GM23338 (cell line): Measurements from ENCODE around the gene ARID1B. TPM values are rescaled to one million over a fixed set of nuclear protein-coding genes. Genes with fewer than 3 reads are reported as not detected.
A peak's percentile ranks its signal among the peaks of the same experiment; 100 is the strongest.

ENCODE experiments used
- ATAC-seq: fragments of 200-7000 bp; cut with Tn5 transposase; 3 replicates; pipeline ENCODE4 v1.9.1; 2020
- DNase-seq: peaks from one replicate; pipeline ENCODE4 v3.0.0-alpha.2; 2015; ENCODE audit warnings: low spot score
- H2AFZ ChIP-seq: fragments of 200-600 bp; sonication (generic); 2 replicates; pipeline ENCODE4 v1.8.0; 2016; ENCODE audit warnings: antibody characterized with exemption, mild to moderate bottlenecking, moderate library complexity
- H3F3A ChIP-seq: fragments of 200-600 bp; sonication (generic); replicated peaks from 2 replicates; pipeline ENCODE4 v1.8.0; 2017; ENCODE audit warnings: antibody characterized with exemption, mixed run types, low read depth
- H3K27ac ChIP-seq: fragments of 200-600 bp; sonication (generic); 2 replicates; pipeline ENCODE4 v1.6.1; 2016; ENCODE audit warnings: low read depth
- H3K27me3 ChIP-seq: fragments of 200-600 bp; sonication (generic); 2 replicates; pipeline ENCODE4 v1.8.0; 2016; ENCODE audit warnings: mild to moderate bottlenecking, mixed run types, moderate library complexity; ENCODE audit not compliant: insufficient read depth
- H3K36me3 ChIP-seq: fragments of 200-600 bp; sonication (generic); 2 replicates; pipeline ENCODE4 v1.8.0; 2016; ENCODE audit warnings: mild to moderate bottlenecking; ENCODE audit not compliant: insufficient read depth
- H3K4me1 ChIP-seq: fragments of 200-600 bp; sonication (generic); 2 replicates; pipeline ENCODE4 v1.8.0; 2016; ENCODE audit warnings: mild to moderate bottlenecking, moderate library complexity; ENCODE audit not compliant: insufficient read depth
- H3K4me2 ChIP-seq: fragments of 200-600 bp; sonication (generic); 2 replicates; pipeline ENCODE4 v1.7.1; 2017; ENCODE audit warnings: mixed run types
- H3K4me3 ChIP-seq: fragments of 200-600 bp; sonication (generic); 2 replicates; pipeline ENCODE4 v1.6.1; 2016; ENCODE audit warnings: mixed run types
- H3K79me2 ChIP-seq: fragments of 200-600 bp; sonication (generic); replicated peaks from 2 replicates; pipeline ENCODE4 v1.8.0; 2017; ENCODE audit warnings: mild to moderate bottlenecking; ENCODE audit not compliant: insufficient read depth
- H3K9me2 ChIP-seq: fragments of 200-600 bp; sonication (generic); 2 replicates; pipeline ENCODE4 v1.8.0; 2017; ENCODE audit not compliant: insufficient read depth
- H4K20me1 ChIP-seq: fragments of 200-600 bp; sonication (generic); replicated peaks from 2 replicates; pipeline ENCODE4 v1.8.0; 2017; ENCODE audit warnings: mild to moderate bottlenecking; ENCODE audit not compliant: insufficient read depth
- H3K27ac Mint-ChIP-seq: 2 replicates; pipeline ENCODE4 v1.8.0; 2020; ENCODE audit warnings: inconsistent platforms, mild to moderate bottlenecking, moderate library complexity, mixed read lengths
- H3K27me3 Mint-ChIP-seq: 3 replicates; pipeline ENCODE4 v1.8.0; 2022; ENCODE audit warnings: low read depth, mild to moderate bottlenecking, moderate library complexity, mixed read lengths, inconsistent platforms; ENCODE audit not compliant: insufficient read depth, poor library complexity
- H3K36me3 Mint-ChIP-seq: 3 replicates; pipeline ENCODE4 v1.8.0; 2021; ENCODE audit warnings: low read depth, mild to moderate bottlenecking, inconsistent platforms, moderate library complexity, mixed read lengths
- H3K4me1 Mint-ChIP-seq: 3 replicates; pipeline ENCODE4 v1.8.0; 2020; ENCODE audit warnings: mild to moderate bottlenecking, inconsistent platforms, mixed read lengths
- H3K4me3 Mint-ChIP-seq: 3 replicates; pipeline ENCODE4 v1.8.0; 2021; ENCODE audit warnings: moderate library complexity, mild to moderate bottlenecking, inconsistent platforms, mixed read lengths
- H3K9me3 Mint-ChIP-seq: 3 replicates; pipeline ENCODE4 v1.8.0; 2020; ENCODE audit warnings: moderate library complexity, mild to moderate bottlenecking, inconsistent platforms, mixed read lengths
- CREB1 ChIP-seq: fragments of 250-450 bp; sonication (Bioruptor Pico); IDR thresholded peaks from 2 replicates; pipeline ENCODE4 v1.5.0; 2020; ENCODE audit warnings: low read depth, mild to moderate bottlenecking, moderate library complexity
- EZH2 ChIP-seq: fragments of 200-600 bp; sonication (generic); IDR thresholded peaks from one replicate; pipeline ENCODE4 v1.8.0; 2017; ENCODE audit warnings: antibody characterized with exemption, mild to moderate bottlenecking, low read depth; ENCODE audit not compliant: unreplicated experiment
- EZH2phosphoT487 ChIP-seq: fragments of 200-600 bp; sonication (generic); IDR thresholded peaks from one replicate; pipeline ENCODE4 v1.8.1; 2018; ENCODE audit warnings: antibody characterized with exemption; ENCODE audit not compliant: unreplicated experiment
- NANOG ChIP-seq: IDR thresholded peaks from 2 replicates; pipeline ENCODE4 v1.6.1; 2016; ENCODE audit warnings: antibody characterized with exemption, borderline replicate concordance
- POLR2AphosphoS5 ChIP-seq: IDR thresholded peaks from 2 replicates; pipeline ENCODE4 v1.6.1; 2016; ENCODE audit warnings: antibody characterized with exemption, low read depth
- ZNF114 ChIP-seq: fragments of 250-450 bp; sonication (Bioruptor Pico); IDR thresholded peaks from 2 replicates; pipeline ENCODE4 v1.5.0; 2020; ENCODE audit warnings: mild to moderate bottlenecking, moderate library complexity
- polyA plus RNA-seq: library from polyadenylated mRNA; unstranded; fragments of >200 nt; fragmentation: Nextera tagmentation; extraction: Ambion mirVana; gene quantifications from 2 replicates; pipeline ENCODE4 v1.2.1, GENCODE V29; 2016
- total RNA-seq: library from RNA; depleted of rRNA; stranded (reverse); fragments of >200 nt; shearing (Covaris generic); gene quantifications from 2 replicates; pipeline ENCODE4 v1.2.3, GENCODE V29; 2014
- TF ChIP-seq, protein P1 (sequence below): IDR thresholded peaks from one replicate; pipeline ENCODE4 v1.6.1; 2018; ENCODE audit warnings: antibody characterized with exemption; ENCODE audit not compliant: unreplicated experiment
- TF ChIP-seq, protein P2 (sequence below): fragments of 250-450 bp; sonication (Bioruptor Pico); IDR thresholded peaks from 2 replicates; pipeline ENCODE4 v1.5.0; 2020; ENCODE audit warnings: mild to moderate bottlenecking, moderate library complexity

The ARID1B gene
- total and polyA plus RNA-seq, 2 experiments from 2014 or later = 59.3 to 72.2 TPM

DNA sequence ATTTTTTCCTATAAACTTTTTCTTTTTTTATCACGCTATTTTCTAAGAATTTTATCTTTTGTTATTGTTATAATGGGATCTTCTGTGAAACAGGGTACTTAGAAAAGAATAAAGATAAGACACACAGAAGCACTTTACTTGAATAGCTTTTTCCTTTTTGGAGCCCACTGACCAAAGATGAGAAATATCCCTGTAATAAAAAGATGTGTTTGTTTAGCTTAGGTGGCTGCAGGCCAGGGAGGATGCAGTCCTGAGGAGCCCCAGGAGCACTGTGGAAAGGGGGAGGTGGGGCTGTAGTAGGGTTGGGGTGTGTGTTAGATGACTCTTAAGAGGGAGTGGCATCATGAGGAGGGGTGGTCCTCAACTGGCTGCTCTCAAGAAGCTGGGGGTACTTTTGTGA lies 128.6 kb downstream of the ARID1B start:
- H3K27me3 Mint-ChIP-seq = peaks cover 5% of the 10 kb centered on the region
- Histone ChIP-seq H3K79me2 (peaks cover 88% of the 10 kb centered on the region), H3K27ac (no peak overlapping the region), H3K4me1 (0 out of 2 replicates have a peak, but pooled peaks cover 3% of the 10 kb centered on the region), H2AFZ (no peak overlapping the region), H3K27me3 (no peaks in the 10 kb centered on the region), H3K9me2 (no peaks in the 10 kb centered on the region), H3F3A (no peaks in the 10 kb centered on the region; the same call in 1 of the 2 replicates), H3K36me3 (no peaks in the 10 kb centered on the region), H3K4me3 (no peak overlapping the region), H4K20me1 (peaks cover 13% of the 10 kb centered on the region; the same call in 1 of the 2 replicates), H3K4me2 (no peak overlapping the region)
- DNase-seq = no peak
- peaks cover 19% of the 10 kb centered on the region for H3K4me1 Mint-ChIP-seq
- no peaks in the 10 kb centered on the region; the same call in 2 of the 3 replicates for H3K36me3 Mint-ChIP-seq
- no peaks in the 10 kb centered on the region for H3K9me3 Mint-ChIP-seq
- H3K4me3 Mint-ChIP-seq = no peak overlapping the region
- peak overlapping the region; percentile 60; the same call in 1 of the 2 replicates for H3K27ac Mint-ChIP-seq
- TF ChIP-seq EZH2 (no peak), CREB1 (CRISPR knock-in tag) (no peak), ZNF114 (CRISPR knock-in tag) (no peak), NANOG (no peak), EZH2phosphoT487 (no peak), POLR2AphosphoS5 (no peak)
- TF ChIP-seq, protein P1, sequence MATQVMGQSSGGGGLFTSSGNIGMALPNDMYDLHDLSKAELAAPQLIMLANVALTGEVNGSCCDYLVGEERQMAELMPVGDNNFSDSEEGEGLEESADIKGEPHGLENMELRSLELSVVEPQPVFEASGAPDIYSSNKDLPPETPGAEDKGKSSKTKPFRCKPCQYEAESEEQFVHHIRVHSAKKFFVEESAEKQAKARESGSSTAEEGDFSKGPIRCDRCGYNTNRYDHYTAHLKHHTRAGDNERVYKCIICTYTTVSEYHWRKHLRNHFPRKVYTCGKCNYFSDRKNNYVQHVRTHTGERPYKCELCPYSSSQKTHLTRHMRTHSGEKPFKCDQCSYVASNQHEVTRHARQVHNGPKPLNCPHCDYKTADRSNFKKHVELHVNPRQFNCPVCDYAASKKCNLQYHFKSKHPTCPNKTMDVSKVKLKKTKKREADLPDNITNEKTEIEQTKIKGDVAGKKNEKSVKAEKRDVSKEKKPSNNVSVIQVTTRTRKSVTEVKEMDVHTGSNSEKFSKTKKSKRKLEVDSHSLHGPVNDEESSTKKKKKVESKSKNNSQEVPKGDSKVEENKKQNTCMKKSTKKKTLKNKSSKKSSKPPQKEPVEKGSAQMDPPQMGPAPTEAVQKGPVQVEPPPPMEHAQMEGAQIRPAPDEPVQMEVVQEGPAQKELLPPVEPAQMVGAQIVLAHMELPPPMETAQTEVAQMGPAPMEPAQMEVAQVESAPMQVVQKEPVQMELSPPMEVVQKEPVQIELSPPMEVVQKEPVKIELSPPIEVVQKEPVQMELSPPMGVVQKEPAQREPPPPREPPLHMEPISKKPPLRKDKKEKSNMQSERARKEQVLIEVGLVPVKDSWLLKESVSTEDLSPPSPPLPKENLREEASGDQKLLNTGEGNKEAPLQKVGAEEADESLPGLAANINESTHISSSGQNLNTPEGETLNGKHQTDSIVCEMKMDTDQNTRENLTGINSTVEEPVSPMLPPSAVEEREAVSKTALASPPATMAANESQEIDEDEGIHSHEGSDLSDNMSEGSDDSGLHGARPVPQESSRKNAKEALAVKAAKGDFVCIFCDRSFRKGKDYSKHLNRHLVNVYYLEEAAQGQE = no peak
- TF ChIP-seq, protein P2, sequence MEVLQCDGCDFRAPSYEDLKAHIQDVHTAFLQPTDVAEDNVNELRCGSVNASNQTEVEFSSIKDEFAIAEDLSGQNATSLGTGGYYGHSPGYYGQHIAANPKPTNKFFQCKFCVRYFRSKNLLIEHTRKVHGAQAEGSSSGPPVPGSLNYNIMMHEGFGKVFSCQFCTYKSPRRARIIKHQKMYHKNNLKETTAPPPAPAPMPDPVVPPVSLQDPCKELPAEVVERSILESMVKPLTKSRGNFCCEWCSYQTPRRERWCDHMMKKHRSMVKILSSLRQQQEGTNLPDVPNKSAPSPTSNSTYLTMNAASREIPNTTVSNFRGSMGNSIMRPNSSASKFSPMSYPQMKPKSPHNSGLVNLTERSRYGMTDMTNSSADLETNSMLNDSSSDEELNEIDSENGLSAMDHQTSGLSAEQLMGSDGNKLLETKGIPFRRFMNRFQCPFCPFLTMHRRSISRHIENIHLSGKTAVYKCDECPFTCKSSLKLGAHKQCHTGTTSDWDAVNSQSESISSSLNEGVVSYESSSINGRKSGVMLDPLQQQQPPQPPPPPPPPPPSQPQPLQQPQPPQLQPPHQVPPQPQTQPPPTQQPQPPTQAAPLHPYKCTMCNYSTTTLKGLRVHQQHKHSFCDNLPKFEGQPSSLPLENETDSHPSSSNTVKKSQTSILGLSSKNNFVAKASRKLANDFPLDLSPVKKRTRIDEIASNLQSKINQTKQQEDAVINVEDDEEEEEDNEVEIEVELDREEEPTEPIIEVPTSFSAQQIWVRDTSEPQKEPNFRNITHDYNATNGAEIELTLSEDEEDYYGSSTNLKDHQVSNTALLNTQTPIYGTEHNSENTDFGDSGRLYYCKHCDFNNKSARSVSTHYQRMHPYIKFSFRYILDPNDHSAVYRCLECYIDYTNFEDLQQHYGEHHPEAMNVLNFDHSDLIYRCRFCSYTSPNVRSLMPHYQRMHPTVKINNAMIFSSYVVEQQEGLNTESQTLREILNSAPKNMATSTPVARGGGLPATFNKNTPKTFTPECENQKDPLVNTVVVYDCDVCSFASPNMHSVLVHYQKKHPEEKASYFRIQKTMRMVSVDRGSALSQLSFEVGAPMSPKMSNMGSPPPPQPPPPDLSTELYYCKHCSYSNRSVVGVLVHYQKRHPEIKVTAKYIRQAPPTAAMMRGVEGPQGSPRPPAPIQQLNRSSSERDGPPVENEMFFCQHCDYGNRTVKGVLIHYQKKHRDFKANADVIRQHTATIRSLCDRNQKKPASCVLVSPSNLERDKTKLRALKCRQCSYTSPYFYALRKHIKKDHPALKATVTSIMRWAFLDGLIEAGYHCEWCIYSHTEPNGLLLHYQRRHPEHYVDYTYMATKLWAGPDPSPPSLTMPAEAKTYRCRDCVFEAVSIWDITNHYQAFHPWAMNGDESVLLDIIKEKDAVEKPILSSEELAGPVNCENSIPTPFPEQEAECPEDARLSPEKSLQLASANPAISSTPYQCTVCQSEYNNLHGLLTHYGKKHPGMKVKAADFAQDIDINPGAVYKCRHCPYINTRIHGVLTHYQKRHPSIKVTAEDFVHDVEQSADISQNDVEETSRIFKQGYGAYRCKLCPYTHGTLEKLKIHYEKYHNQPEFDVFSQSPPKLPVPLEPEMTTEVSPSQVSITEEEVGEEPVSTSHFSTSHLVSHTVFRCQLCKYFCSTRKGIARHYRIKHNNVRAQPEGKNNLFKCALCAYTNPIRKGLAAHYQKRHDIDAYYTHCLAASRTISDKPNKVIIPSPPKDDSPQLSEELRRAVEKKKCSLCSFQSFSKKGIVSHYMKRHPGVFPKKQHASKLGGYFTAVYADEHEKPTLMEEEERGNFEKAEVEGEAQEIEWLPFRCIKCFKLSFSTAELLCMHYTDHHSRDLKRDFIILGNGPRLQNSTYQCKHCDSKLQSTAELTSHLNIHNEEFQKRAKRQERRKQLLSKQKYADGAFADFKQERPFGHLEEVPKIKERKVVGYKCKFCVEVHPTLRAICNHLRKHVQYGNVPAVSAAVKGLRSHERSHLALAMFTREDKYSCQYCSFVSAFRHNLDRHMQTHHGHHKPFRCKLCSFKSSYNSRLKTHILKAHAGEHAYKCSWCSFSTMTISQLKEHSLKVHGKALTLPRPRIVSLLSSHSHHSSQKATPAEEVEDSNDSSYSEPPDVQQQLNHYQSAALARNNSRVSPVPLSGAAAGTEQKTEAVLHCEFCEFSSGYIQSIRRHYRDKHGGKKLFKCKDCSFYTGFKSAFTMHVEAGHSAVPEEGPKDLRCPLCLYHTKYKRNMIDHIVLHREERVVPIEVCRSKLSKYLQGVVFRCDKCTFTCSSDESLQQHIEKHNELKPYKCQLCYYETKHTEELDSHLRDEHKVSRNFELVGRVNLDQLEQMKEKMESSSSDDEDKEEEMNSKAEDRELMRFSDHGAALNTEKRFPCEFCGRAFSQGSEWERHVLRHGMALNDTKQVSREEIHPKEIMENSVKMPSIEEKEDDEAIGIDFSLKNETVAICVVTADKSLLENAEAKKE (CRISPR knock-in tag) = no peak
- ATAC-seq = peak; percentile 59
